Thyroid gland (tissue), 4 donors: ENCODE measurements around the gene MAP10. TPM values are rescaled to one million over a fixed set of nuclear protein-coding genes. Genes with fewer than 3 reads are reported as not detected.

ENCODE experiments used
- DNase-seq, 2 donors: peaks; one replicate each; pipeline ENCODE4 v3.0.0-alpha.2; 2019
- H3K27ac ChIP-seq, 3 donors: fragments of 200-600 bp; sonication (generic); 1 replicate in 2 of 3; 2 replicates in 1 of 3; pipeline ENCODE4 v1.5.1; 2016 to 2019; ENCODE audit warnings: mild to moderate bottlenecking in 1 of 3, moderate library complexity in 1 of 3
- H3K27me3 ChIP-seq: fragments of 200-600 bp; sonication (generic); one replicate; pipeline ENCODE4 v1.5.1; 2019
- H3K36me3 ChIP-seq, 2 donors: fragments of 200-600 bp; sonication (generic); one replicate each; pipeline ENCODE4 v1.5.1; 2016 to 2019
- H3K4me1 ChIP-seq, 2 donors: fragments of 200-600 bp; sonication (generic); one replicate each; pipeline ENCODE4 v1.5.1; 2017 to 2019
- H3K4me3 ChIP-seq, 3 donors: fragments of 200-600 bp; sonication (generic); replicated peaks in 1 of 3; 1 replicate in 2 of 3; 2 replicates in 1 of 3; pipeline ENCODE4 v1.5.1; 2016; ENCODE audit warnings: mild to moderate bottlenecking in 1 of 3
- H3K9me3 ChIP-seq: fragments of 200-600 bp; sonication (generic); one replicate; pipeline ENCODE4 v1.5.1; 2017
- POLR2A ChIP-seq, 2 donors: fragments of 450-650 bp; IDR thresholded peaks; one replicate each; pipeline ENCODE4 v1.6.1; 2017; ENCODE audit warnings: antibody characterized with exemption in 2 of 2, mild to moderate bottlenecking in 2 of 2, moderate library complexity in 1 of 2
- WGBS, 2 donors: methylation state at CpG; one replicate each; pipeline ENCODE4 v1.1.5; 2017; 5-methylcytosine and 5-hydroxymethylcytosine counted together
- intact Hi-C: fragments of 100-400 bp; cut with DNase I; formaldehyde crosslinking; loops from one replicate; pipeline ENCODE4 v1.15.1; 2023
- small RNA-seq: library from RNA; depleted of rRNA; stranded (forward); fragments of <200 nt; gene quantifications from one replicate; pipeline ENCODE3, GENCODE V24; 2016
- total RNA-seq, 4 donors: library from RNA; depleted of rRNA; stranded (reverse); fragments of >200 nt; gene quantifications; one replicate each; pipeline ENCODE4 v1.2.3, GENCODE V29; 2016
- TF ChIP-seq, protein P1 (sequence below), 6 experiments: fragments of 200-600 bp in 3 of 6; fragments of 450-650 bp in 3 of 6; sonication (generic) in 3 of 6; IDR thresholded peaks; one replicate each; pipeline ENCODE4 v1.5.1; 2016 to 2019; ENCODE audit warnings: antibody characterized with exemption in 6 of 6, mild to moderate bottlenecking in 2 of 6, inconsistent platforms in 1 of 6, moderate library complexity in 1 of 6

MAP10 gene
- total RNA-seq, 4 donors from 2014 or later = 3.8 to 6.6 (median 4.8) TPM

DNA sequence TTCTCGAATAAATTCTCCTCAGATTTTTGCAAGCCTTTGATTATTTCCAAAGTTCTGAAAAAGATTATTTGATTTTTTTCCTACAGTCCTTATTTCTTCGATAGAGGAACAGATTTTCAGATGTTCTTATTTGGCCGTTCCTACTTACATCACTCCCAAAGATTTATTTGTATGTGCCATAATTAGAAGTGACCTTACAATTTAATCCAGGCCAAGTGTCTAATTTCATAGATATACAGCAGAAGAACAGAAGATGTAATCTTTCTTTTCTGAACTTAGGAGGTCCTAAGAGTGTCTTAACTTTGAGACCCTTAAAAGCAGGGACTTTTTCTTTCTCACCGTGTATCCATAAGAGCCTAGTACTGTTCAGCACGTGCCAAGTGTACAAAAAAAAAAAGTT is 46.3 kb downstream of the MAP10 start:
- no peaks in the 10 kb centered on the region for H3K9me3 ChIP-seq
- TF ChIP-seq, protein P1, sequence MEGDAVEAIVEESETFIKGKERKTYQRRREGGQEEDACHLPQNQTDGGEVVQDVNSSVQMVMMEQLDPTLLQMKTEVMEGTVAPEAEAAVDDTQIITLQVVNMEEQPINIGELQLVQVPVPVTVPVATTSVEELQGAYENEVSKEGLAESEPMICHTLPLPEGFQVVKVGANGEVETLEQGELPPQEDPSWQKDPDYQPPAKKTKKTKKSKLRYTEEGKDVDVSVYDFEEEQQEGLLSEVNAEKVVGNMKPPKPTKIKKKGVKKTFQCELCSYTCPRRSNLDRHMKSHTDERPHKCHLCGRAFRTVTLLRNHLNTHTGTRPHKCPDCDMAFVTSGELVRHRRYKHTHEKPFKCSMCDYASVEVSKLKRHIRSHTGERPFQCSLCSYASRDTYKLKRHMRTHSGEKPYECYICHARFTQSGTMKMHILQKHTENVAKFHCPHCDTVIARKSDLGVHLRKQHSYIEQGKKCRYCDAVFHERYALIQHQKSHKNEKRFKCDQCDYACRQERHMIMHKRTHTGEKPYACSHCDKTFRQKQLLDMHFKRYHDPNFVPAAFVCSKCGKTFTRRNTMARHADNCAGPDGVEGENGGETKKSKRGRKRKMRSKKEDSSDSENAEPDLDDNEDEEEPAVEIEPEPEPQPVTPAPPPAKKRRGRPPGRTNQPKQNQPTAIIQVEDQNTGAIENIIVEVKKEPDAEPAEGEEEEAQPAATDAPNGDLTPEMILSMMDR (IDR thresholded peaks at IDR 0.05) = no peak
- no peak for TF ChIP-seq POLR2A (IDR thresholded peaks at IDR 0.05)
- no peak overlapping the region for H3K4me3 ChIP-seq
- WGBS, 2 donors = 64 to 65% methylated on average over 5 of the region's 5 CpGs
- no peaks in the 10 kb centered on the region for H3K36me3 ChIP-seq
- no peaks in the 10 kb centered on the region for H3K27me3 ChIP-seq
- H3K27ac ChIP-seq = no peak overlapping the region
- no peaks in the 10 kb centered on the region for H3K4me1 ChIP-seq
- DNase-seq = no peak
- intact Hi-C loops = no loop called here

- TF ChIP-seq, protein P1 (IDR thresholded peaks at IDR 0.05) = no peak
- TF ChIP-seq POLR2A (IDR thresholded peaks at IDR 0.05) = no peak
- Histone ChIP-seq H3K9me3 (no peaks in the 10 kb centered on the region), H3K4me3 (no peak overlapping the region), H3K36me3 (no peaks in the 10 kb centered on the region), H3K27ac (no peak overlapping the region), H3K4me1 (no peaks in the 10 kb centered on the region), H3K27me3 (no peaks in the 10 kb centered on the region)
- 79% methylated on average over 7 of the region's 7 CpGs for WGBS, 2 donors
- DNase-seq = no peak
- intact Hi-C loops = no loop called here
These were observed 49.0 kb downstream of the MAP10 start for GRCh38 chr1:232853994-232854797.

DNA sequence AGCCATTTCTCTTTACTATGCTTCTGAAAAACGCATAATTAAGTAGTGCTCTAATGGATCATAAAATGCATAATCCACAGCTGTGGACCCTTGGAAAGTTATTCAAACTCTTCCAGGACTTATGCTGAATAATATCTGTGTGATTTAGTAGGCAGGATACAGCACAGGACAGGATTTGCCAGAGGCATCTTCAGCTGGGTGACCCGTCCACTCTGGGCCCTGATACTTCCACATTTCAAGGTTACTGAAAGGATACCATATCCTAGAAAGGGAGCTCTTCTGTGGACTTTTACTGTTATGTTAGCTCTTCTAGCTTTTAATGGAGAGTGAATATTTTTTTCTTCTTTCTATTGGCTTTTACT is 49.6 kb downstream of the MAP10 start:
- no peak for DNase-seq

DNA sequence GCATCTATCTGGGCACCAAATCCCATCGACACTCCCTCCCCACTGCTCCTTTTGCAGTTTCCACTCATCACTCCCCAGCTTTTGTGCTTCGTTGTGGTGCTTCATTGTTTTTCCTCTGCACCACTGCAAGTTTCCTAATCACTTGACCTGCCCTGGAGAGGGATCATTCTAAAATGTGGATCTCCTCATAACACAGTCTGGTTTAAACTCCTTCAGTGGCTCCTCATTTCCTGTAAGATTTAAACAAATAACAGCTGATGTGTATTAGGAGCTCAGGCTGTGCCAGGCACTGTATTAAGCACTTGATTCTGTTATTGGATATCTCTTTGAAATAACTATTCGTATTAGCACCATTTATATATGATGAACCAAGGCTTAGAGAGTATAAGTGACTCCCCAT is 51.3 kb downstream of the MAP10 start:
- Histone ChIP-seq H3K36me3 (no peaks in the 10 kb centered on the region), H3K27ac (no peak overlapping the region), H3K4me3 (no peak overlapping the region), H3K9me3 (no peaks in the 10 kb centered on the region), H3K4me1 (no peaks in the 10 kb centered on the region), H3K27me3 (no peaks in the 10 kb centered on the region)
- TF ChIP-seq, protein P1 (IDR thresholded peaks at IDR 0.05) = no peak
- TF ChIP-seq POLR2A (IDR thresholded peaks at IDR 0.05) = no peak
- no peak for DNase-seq
- WGBS, 2 donors = 65 to 73% methylated on average over 3 of the region's 3 CpGs
- intact Hi-C loops = no loop called here

More for the DNA sequence above, 49.6 kb downstream of the MAP10 start:
- WGBS, 2 donors = 93 to 94% methylated on average over 2 of the region's 2 CpGs
- H3K27ac ChIP-seq = no peak overlapping the region
- no peaks in the 10 kb centered on the region for H3K27me3 ChIP-seq
- intact Hi-C loops = no loop called here
- no peaks in the 10 kb centered on the region for H3K9me3 ChIP-seq
- no peaks in the 10 kb centered on the region for H3K36me3 ChIP-seq
- H3K4me3 ChIP-seq = no peak overlapping the region
- no peak for TF ChIP-seq POLR2A (IDR thresholded peaks at IDR 0.05)
- TF ChIP-seq, protein P1 (IDR thresholded peaks at IDR 0.05) = no peak
- no peaks in the 10 kb centered on the region for H3K4me1 ChIP-seq

Small RNAs within 50 kb of the gene (small RNA-seq; reads per million reads assigned to genes)
- not detected for gene RNU1-74P

Other genes starting within 250 kb of the MAP10 start
- gene SIPA1L2, start 175.3 kb upstream of the MAP10 start, total RNA-seq = 10 to 100 TPM; 15.6 to 44.9 (median 31.3) TPM
- 10 to 100 TPM; 32.3 to 53.5 (median 43.5) TPM for gene NTPCR, start 145.2 kb downstream of the MAP10 start, total RNA-seq